Stimulated activated effector memory CD8-positive, alpha-beta T cell treated with anti-CD3 and anti-CD28 coated beads, Interleukin-12 subunit alpha, Interleukin-12 subunit beta, amount 100 ng/mL, for 72 hours (primary cell): Measurements from ENCODE around the gene ACOXL.
A peak's percentile ranks its signal among the peaks of the same experiment; 100 is the strongest.

Experiments
- ATAC-seq: fragments of 150-1000 bp; cut with Tn5 transposase; 2 replicates; pipeline ENCODE4 v1.10.0; 2021
- DNase-seq, 2 donors: peaks; one replicate each; pipeline ENCODE4 v3.0.0; 2021 to 2022; ENCODE audit warnings: low spot score in 2 of 2
- H3K27ac Mint-ChIP-seq: one replicate; pipeline ENCODE4 v1.8.0; 2022; ENCODE audit warnings: mild to moderate bottlenecking, mixed read lengths
- H3K36me3 Mint-ChIP-seq: one replicate; pipeline ENCODE4 v1.8.0; 2022; ENCODE audit warnings: mild to moderate bottlenecking, mixed read lengths
- H3K4me1 Mint-ChIP-seq: one replicate; pipeline ENCODE4 v1.8.0; 2022; ENCODE audit warnings: mixed read lengths
- H3K4me3 Mint-ChIP-seq: one replicate; pipeline ENCODE4 v1.8.0; 2022; ENCODE audit warnings: mild to moderate bottlenecking, mixed read lengths
- H3K9me3 Mint-ChIP-seq: one replicate; pipeline ENCODE4 v1.8.0; 2022; ENCODE audit warnings: mixed read lengths

The ACOXL gene

GRCh38 chr2:110766291-110766690 lies 33.9 kb downstream of the ACOXL start:
- H3K27ac Mint-ChIP-seq, result no peak overlapping the region

DNA sequence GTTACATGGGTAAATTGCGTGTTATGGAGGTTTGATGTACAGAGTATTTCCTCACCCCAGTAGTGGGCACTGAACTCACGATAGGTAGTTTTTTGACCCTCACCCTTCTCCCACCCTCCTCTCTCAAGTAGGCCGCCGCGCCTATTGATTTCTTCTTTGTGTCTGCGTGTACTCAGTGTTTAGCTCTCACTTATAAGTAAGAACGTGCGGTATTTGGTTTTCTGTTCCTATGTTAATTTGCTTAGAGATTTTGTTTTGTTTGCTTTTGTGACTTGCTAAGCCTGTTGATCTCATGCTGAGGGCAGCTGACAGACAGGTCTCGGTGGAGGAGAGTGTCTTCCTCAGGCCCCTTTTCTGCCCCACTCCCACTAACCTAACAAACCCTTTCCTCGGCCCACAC lies 36.2 kb downstream of the ACOXL start:
- H3K27ac Mint-ChIP-seq, result no peak overlapping the region
- no peak overlapping the region for H3K4me3 Mint-ChIP-seq
- no peak for DNase-seq
- H3K4me1 Mint-ChIP-seq, result no peaks in the 10 kb centered on the region
- H3K36me3 Mint-ChIP-seq, result no peaks in the 10 kb centered on the region
- no peak for ATAC-seq
- no peaks in the 10 kb centered on the region for H3K9me3 Mint-ChIP-seq

More at GRCh38 chr2:110766291-110766690, 33.9 kb downstream of the ACOXL start:
- Mint-ChIP-seq H3K4me1 (no peaks in the 10 kb centered on the region), H3K4me3 (no peak overlapping the region), H3K9me3 (no peaks in the 10 kb centered on the region), H3K36me3 (no peaks in the 10 kb centered on the region)
- ATAC-seq (no peak), DNase-seq (no peak)

- no peaks in the 10 kb centered on the region for H3K4me1 Mint-ChIP-seq
- no peak overlapping the region for H3K27ac Mint-ChIP-seq
- no peak overlapping the region for H3K4me3 Mint-ChIP-seq
- H3K9me3 Mint-ChIP-seq, result no peaks in the 10 kb centered on the region
- no peaks in the 10 kb centered on the region for H3K36me3 Mint-ChIP-seq
- DNase-seq (no peak), ATAC-seq (no peak)
Observed at GRCh38 chr2:110770404-110770958, 38.1 kb downstream of the ACOXL start.

GRCh38 chr2:110770959-110771431 lies 38.6 kb downstream of the ACOXL start:
- DNase-seq, result no peak
- Mint-ChIP-seq H3K4me3 (no peak overlapping the region), H3K4me1 (no peaks in the 10 kb centered on the region), H3K36me3 (no peaks in the 10 kb centered on the region), H3K9me3 (no peaks in the 10 kb centered on the region), H3K27ac (no peak overlapping the region)
- ATAC-seq, result no peak

DNA sequence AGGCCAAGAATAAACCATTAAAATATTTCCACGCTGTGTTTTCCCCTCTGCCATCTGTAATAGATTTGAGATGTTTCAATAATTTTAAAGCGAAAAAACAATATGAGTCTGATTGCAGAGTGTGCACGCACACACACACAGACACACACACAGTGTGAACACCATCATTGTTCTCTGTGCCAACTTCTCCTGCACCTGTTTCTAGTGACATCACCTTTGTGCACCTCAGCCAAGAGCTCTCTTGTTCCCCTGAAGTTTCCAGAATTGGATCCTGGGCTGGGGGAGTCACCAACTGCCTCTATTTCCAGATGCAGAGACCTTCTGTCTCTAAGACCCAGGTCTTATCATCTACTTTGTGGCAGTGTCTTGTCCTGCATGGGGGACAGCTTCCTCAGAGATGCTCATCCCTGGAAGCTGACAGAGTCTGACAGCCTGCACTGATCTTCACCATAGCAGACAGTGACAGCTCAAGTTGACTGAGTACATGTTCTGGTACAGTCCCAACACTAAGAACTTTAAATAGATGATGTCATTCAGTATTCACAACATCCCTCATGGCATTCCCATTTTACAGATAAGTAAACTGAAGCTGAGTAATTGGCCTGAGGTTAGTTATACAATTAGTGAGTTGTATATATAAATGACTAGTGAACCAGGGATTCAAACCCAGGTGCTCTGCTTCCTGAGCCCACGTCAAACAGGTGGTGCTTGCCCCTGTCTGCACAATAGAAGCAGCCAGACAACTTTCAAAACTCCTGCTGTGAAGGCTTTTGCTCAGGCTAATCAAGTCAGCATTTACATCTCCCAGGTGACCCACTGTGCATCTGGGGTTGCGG lies 39.4 kb downstream of the ACOXL start:
- H3K4me3 Mint-ChIP-seq, result no peak overlapping the region
- H3K27ac Mint-ChIP-seq, result no peak overlapping the region
- H3K36me3 Mint-ChIP-seq, result no peaks in the 10 kb centered on the region
- DNase-seq (no peak), ATAC-seq (peak; percentile 28)
- no peaks in the 10 kb centered on the region for H3K9me3 Mint-ChIP-seq
- no peaks in the 10 kb centered on the region for H3K4me1 Mint-ChIP-seq

DNA sequence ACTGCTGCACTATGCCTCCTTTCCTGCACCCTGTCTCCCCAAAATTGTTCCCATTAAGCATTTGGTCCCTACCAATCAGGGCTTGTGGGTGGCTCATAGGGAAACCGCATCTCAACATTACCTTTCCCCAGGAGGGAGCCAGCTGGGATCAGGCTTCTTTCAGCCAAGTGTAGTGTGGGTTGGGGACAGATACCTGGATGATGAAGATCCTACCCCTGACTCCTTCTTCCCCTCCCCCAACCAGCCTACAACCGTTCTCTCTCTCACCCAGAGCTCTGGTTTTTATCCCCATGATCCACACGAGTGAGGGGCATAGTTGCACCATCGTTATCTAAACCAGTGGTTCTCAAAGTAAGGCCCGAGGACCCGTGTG lies 40.0 kb downstream of the ACOXL start:
- no peak for ATAC-seq
- no peak overlapping the region for H3K4me3 Mint-ChIP-seq
- H3K9me3 Mint-ChIP-seq, result no peaks in the 10 kb centered on the region
- no peak for DNase-seq
- no peaks in the 10 kb centered on the region for H3K4me1 Mint-ChIP-seq
- no peak overlapping the region for H3K27ac Mint-ChIP-seq
- no peaks in the 10 kb centered on the region for H3K36me3 Mint-ChIP-seq

DNA sequence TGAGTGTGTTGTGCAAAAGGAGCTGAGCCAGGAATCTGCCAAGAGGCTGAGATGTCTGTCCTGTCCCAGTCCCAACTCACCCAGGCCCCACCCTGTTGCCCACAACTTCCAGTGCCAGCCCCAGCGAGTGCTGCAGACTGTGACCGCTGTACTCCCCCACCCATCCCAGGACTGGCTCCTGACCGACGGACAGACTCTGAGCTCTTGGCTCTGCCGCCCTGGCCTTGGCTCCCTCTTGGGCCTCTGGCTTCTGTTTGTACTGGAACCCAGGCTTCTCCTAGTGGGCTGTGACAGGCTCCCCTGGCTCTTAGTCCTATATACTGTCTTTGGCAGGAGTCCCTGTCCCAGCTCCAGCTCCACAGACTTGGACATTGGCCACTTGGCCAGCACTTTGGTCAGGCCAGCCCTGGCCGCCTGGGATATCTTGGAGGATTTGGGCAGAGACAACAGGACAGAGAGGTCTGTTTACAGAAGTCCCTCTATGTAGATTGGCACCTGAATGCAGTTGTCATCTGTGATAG lies 41.1 kb downstream of the ACOXL start:
- H3K36me3 Mint-ChIP-seq, result no peaks in the 10 kb centered on the region
- no peak overlapping the region for H3K27ac Mint-ChIP-seq
- no peaks in the 10 kb centered on the region for H3K9me3 Mint-ChIP-seq
- DNase-seq (no peak), ATAC-seq (no peak)
- H3K4me1 Mint-ChIP-seq, result no peaks in the 10 kb centered on the region
- H3K4me3 Mint-ChIP-seq, result no peak overlapping the region

- Mint-ChIP-seq H3K36me3 (no peaks in the 10 kb centered on the region), H3K4me3 (no peak overlapping the region), H3K9me3 (no peaks in the 10 kb centered on the region), H3K4me1 (no peaks in the 10 kb centered on the region), H3K27ac (no peak overlapping the region)
- DNase-seq, result no peak
- ATAC-seq, result no peak
Observed at GRCh38 chr2:110774701-110775100, 42.3 kb downstream of the ACOXL start.

- DNase-seq (no peak), ATAC-seq (no peak)
- H3K9me3 Mint-ChIP-seq, result no peaks in the 10 kb centered on the region
- H3K36me3 Mint-ChIP-seq, result no peaks in the 10 kb centered on the region
- H3K27ac Mint-ChIP-seq, result no peak overlapping the region
- H3K4me3 Mint-ChIP-seq, result no peak overlapping the region
- H3K4me1 Mint-ChIP-seq, result no peaks in the 10 kb centered on the region
Observed at GRCh38 chr2:110777531-110778311, 45.3 kb downstream of the ACOXL start.

- Mint-ChIP-seq H3K9me3 (no peaks in the 10 kb centered on the region), H3K4me3 (no peak overlapping the region), H3K27ac (no peak overlapping the region), H3K4me1 (no peaks in the 10 kb centered on the region), H3K36me3 (no peaks in the 10 kb centered on the region)
- DNase-seq (no peak), ATAC-seq (no peak)
Observed at GRCh38 chr2:110780461-110780860, 48.1 kb downstream of the ACOXL start.

DNA sequence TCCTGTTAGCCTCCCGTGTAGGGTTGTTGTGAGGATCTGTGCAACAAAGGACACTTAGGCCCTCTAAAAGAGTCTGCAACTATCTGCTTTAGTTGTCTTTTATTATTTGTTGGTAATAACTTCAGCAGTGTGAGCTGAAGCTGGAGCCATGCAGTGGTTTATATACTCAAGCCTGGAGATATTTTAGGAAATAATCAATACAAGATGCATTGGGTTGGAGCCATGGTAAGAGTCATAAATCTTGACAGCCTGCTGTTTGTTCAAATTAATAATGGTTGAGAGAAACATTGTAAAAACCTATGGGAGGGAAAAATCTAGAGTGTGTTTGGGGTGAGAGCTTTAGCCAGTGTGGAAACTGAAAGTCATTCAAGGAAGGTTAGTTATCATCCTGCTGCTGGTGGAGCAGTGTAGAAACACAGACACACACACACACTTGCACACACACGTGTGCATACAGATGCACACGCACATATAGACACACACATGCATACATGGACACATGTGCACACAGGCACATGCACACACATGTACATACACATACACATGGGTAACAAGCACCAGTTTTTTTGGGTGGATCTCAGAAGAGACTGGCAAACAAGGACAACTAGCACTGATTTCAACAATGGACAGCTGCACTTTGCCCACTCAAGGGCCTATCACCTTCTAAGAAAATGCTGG lies 51.0 kb downstream of the ACOXL start:
- Mint-ChIP-seq H3K9me3 (no peaks in the 10 kb centered on the region), H3K36me3 (no peaks in the 10 kb centered on the region), H3K4me3 (no peak overlapping the region), H3K4me1 (no peaks in the 10 kb centered on the region), H3K27ac (no peak overlapping the region)
- ATAC-seq, result no peak
- no peak for DNase-seq

- Mint-ChIP-seq H3K27ac (no peak overlapping the region), H3K9me3 (no peaks in the 10 kb centered on the region), H3K4me3 (no peak overlapping the region), H3K4me1 (no peaks in the 10 kb centered on the region), H3K36me3 (no peaks in the 10 kb centered on the region)
- DNase-seq, result no peak
- ATAC-seq, result no peak
Observed at GRCh38 chr2:110784047-110784631, 51.8 kb downstream of the ACOXL start.

- peaks cover 2% of the 10 kb centered on the region for H3K4me1 Mint-ChIP-seq
- no peaks in the 10 kb centered on the region for H3K9me3 Mint-ChIP-seq
- H3K36me3 Mint-ChIP-seq, result no peaks in the 10 kb centered on the region
- no peak overlapping the region for H3K27ac Mint-ChIP-seq
- H3K4me3 Mint-ChIP-seq, result no peak overlapping the region
- no peak for DNase-seq
- ATAC-seq, result no peak
Observed at GRCh38 chr2:110785439-110785838, 53.1 kb downstream of the ACOXL start.

- H3K4me1 Mint-ChIP-seq, result peaks cover 10% of the 10 kb centered on the region
Observed at GRCh38 chr2:110788976-110789375, 56.6 kb downstream of the ACOXL start.

GRCh38 chr2:110789706-110790105 lies 57.3 kb downstream of the ACOXL start:
- Mint-ChIP-seq H3K4me3 (no peak overlapping the region), H3K4me1 (peaks cover 10% of the 10 kb centered on the region), H3K36me3 (no peaks in the 10 kb centered on the region), H3K9me3 (no peaks in the 10 kb centered on the region), H3K27ac (no peak overlapping the region)
- peak in 1 of 2 donors; percentile 41 for DNase-seq
- no peak for ATAC-seq

More at GRCh38 chr2:110788976-110789375, 56.6 kb downstream of the ACOXL start:
- H3K4me3 Mint-ChIP-seq, result no peak overlapping the region
- H3K9me3 Mint-ChIP-seq, result no peaks in the 10 kb centered on the region
- DNase-seq, result peak in 1 of 2 donors; percentile 36
- H3K36me3 Mint-ChIP-seq, result no peaks in the 10 kb centered on the region
- ATAC-seq, result no peak
- no peak overlapping the region for H3K27ac Mint-ChIP-seq
